Testis (tissue), 2 donors: Measurements from ENCODE around the gene PIGZ.

ENCODE experiments used
- POLR2A ChIP-seq: fragments of 450-650 bp; IDR thresholded peaks from one replicate; pipeline ENCODE4 v1.6.1; 2017; ENCODE audit warnings: antibody characterized with exemption, mild to moderate bottlenecking, moderate library complexity
- TF ChIP-seq, protein P1 (sequence below), 3 experiments: fragments of 450-650 bp in 2 of 3; fragments of 200-600 bp in 1 of 3; sonication (generic) in 1 of 3; IDR thresholded peaks; one replicate each; pipeline ENCODE4 v1.5.1; 2016 to 2019; ENCODE audit warnings: antibody characterized with exemption in 3 of 3, mild to moderate bottlenecking in 2 of 3, moderate library complexity in 1 of 3

GRCh38 chr3:196989721-196990262 is 21.2 kb upstream of the PIGZ start:
- TF ChIP-seq, protein P1, sequence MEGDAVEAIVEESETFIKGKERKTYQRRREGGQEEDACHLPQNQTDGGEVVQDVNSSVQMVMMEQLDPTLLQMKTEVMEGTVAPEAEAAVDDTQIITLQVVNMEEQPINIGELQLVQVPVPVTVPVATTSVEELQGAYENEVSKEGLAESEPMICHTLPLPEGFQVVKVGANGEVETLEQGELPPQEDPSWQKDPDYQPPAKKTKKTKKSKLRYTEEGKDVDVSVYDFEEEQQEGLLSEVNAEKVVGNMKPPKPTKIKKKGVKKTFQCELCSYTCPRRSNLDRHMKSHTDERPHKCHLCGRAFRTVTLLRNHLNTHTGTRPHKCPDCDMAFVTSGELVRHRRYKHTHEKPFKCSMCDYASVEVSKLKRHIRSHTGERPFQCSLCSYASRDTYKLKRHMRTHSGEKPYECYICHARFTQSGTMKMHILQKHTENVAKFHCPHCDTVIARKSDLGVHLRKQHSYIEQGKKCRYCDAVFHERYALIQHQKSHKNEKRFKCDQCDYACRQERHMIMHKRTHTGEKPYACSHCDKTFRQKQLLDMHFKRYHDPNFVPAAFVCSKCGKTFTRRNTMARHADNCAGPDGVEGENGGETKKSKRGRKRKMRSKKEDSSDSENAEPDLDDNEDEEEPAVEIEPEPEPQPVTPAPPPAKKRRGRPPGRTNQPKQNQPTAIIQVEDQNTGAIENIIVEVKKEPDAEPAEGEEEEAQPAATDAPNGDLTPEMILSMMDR (IDR thresholded peaks at IDR 0.05), result no peak
- no peak for TF ChIP-seq POLR2A
